PFSK-1 (cell line): Measurements from ENCODE around the gene ARID3A.

Experiments used
- FOXP2 ChIP-seq: optimal IDR thresholded peaks from 2 replicates; pipeline ENCODE3; 2011; ENCODE audit warnings: borderline replicate concordance, control low read depth, inconsistent platforms; ENCODE audit not compliant: insufficient read depth; ENCODE audit errors: extremely low read length, extremely low read depth
- POLR2AphosphoS5 ChIP-seq: IDR thresholded peaks from 2 replicates; pipeline ENCODE4 v1.6.1; 2012; ENCODE audit warnings: low read depth, mild to moderate bottlenecking, control low read depth, low read length, moderate library complexity
- REST ChIP-seq, 2 experiments: IDR thresholded peaks; 2 replicates each; pipeline versions ENCODE4 v1.6.1 to v1.8.0; 2011 to 2012; ENCODE audit warnings: low read depth in 2 of 2, low read length in 2 of 2, control low read depth in 1 of 2, inconsistent platforms in 1 of 2, mild to moderate bottlenecking in 1 of 2, moderate library complexity in 1 of 2; ENCODE audit not compliant: insufficient read depth in 1 of 2
- SIN3A ChIP-seq: IDR thresholded peaks from 2 replicates; pipeline ENCODE4 v1.6.1; 2012; ENCODE audit warnings: mild to moderate bottlenecking, low read length, moderate library complexity, borderline replicate concordance; ENCODE audit not compliant: insufficient read depth
- TAF1 ChIP-seq: IDR thresholded peaks from 2 replicates; pipeline ENCODE4 v1.6.1; 2012; ENCODE audit warnings: low read length, control low read depth, borderline replicate concordance; ENCODE audit not compliant: insufficient read depth

Gene ARID3A

GRCh38 chr19:943551-944170 is 17.8 kb downstream of the ARID3A start:
- no peak for TF ChIP-seq FOXP2
- TF ChIP-seq POLR2AphosphoS5 = no peak
- TF ChIP-seq TAF1 = no peak
- TF ChIP-seq SIN3A = no peak
- no peak for TF ChIP-seq REST (IDR thresholded peaks at IDR 0.05; ENCODE audit: insufficient read depth in 1 of 2, low read depth in 2 of 2, low read length in 2 of 2)

DNA sequence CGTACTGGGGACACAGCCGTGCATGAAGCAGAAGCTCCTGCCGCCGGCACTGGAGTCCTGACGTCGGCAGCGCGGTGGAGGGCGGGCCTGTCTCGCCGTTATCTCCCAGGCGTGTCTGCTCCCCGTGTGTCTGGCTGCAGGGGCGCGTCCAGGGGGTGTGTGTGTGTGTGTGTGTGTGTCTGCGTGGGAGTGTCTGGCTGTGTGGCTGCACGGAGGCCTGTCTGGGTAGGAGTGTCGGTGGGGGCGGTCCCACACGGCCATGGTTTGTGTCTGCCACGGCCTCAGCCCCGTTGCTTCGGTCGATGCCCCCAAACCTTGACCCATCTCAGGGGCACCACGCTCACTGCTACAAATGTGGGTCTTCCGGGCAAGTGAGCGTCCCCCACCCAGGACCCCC is 18.3 kb downstream of the ARID3A start:
- TF ChIP-seq FOXP2 = peak; percentile 83
- no peak for TF ChIP-seq REST (IDR thresholded peaks at IDR 0.05; ENCODE audit: insufficient read depth in 1 of 2, low read depth in 2 of 2, low read length in 2 of 2)
- no peak for TF ChIP-seq SIN3A
- TF ChIP-seq POLR2AphosphoS5 = no peak

DNA sequence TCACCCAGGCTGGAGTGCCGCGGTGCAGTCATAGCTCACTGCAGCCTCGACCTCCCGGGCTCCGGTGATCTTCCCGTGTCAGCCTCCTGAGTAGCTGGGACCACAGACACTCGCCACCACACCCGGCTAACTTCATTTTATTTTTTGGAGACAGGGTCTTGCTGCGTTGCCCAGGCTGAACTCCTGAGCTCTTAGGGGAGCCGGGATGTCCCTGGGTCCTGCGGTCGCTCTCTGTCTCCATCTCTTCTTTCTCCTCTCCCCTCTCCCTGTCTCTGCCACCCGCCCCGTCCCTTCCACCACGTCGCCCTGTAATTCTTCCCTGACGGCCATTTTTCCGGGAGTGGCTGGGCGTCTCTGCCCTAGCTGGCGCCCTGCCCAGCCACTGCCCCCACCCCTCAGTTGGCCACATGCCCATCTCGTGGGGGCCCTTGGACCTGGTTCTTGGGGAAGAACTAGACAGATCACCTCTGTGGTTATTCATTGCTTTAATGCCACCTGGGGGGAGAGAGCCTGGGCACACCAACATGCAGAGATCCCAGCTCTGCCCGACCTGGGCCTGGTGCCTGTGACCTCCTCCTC is 18.9 kb downstream of the ARID3A start:
- TF ChIP-seq TAF1 (no peak), FOXP2 (no peak), REST (IDR thresholded peaks at IDR 0.05; ENCODE audit: insufficient read depth in 1 of 2, low read depth in 2 of 2, low read length in 2 of 2) (no peak), SIN3A (no peak), POLR2AphosphoS5 (no peak)

- TF ChIP-seq REST (IDR thresholded peaks at IDR 0.05; ENCODE audit: insufficient read depth in 1 of 2, low read depth in 2 of 2, low read length in 2 of 2) = no peak
- no peak for TF ChIP-seq FOXP2
- TF ChIP-seq POLR2AphosphoS5 = no peak
- no peak for TF ChIP-seq TAF1
- TF ChIP-seq SIN3A = no peak
These were observed 19.8 kb downstream of the ARID3A start for GRCh38 chr19:945401-946252.
